OCI-LY1 (cell line): ENCODE measurements around the gene DYNC1H1.

Source experiments
- CTCF ChIP-seq: fragments of 200-600 bp; sonication (generic), shearing (Covaris generic); IDR thresholded peaks from 2 replicates; pipeline ENCODE4 v1.5.1; 2017; ENCODE audit warnings: mild to moderate bottlenecking, antibody characterized with exemption, low read length, moderate library complexity, mixed read lengths
- EZH2 ChIP-seq: fragments of 200-600 bp; sonication (generic), shearing (Covaris generic); IDR thresholded peaks from 2 replicates; pipeline ENCODE4 v1.8.0; 2017; ENCODE audit warnings: borderline replicate concordance, mixed run types, mild to moderate bottlenecking, antibody characterized with exemption, low read length, moderate library complexity, mixed read lengths

GRCh38 chr14:101991352-101991751, 27.0 kb downstream of the DYNC1H1 start:
- no peak for TF ChIP-seq CTCF
- TF ChIP-seq EZH2, result no peak
